ENCODE results near the gene PCP2.

- no peak for TF ChIP-seq POLR2A (IDR thresholded peaks at IDR 0.05)
- no peak for TF ChIP-seq CTCF (IDR thresholded peaks at IDR 0.05)
These were observed 7.3 kb upstream of the PCP2 start for GRCh38 chr19:7640803-7641202.

All from uterus (tissue), 2 donors.